ENCODE data around the gene KCTD2.

Gene KCTD2

DNA sequence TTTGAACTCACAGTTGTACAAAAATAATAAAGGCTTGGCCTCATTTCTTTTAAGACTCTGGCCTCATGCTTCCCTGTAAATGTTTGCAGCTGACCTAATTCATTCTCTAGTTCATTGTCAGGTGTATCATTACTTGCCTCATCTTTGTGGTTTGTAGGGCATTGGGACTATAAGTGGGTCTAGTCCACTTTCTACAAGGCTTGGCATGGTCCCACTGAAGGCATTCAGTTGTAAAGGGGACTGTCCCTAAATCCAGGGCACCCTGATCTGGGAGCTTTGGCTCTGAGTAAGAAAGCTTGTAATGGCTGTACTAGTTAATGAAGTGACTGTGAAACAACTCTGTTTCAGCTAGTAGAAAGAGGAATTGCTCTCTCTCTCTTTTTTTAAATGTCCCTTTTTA lies 2.7 kb downstream of the KCTD2 start:
- no peaks in the 10 kb centered on the region for H3K9me3 ChIP-seq (ENCODE audit: insufficient read depth, low read depth, low read length)
- no peaks in the 10 kb centered on the region for H3K9me2 ChIP-seq (replicated peaks; ENCODE audit: low read depth, low read length)
- H3K4me2 ChIP-seq (ENCODE audit: low read depth, low read length, poor library complexity, severe bottlenecking), result peak overlapping the region; percentile 96
- H4K20me1 ChIP-seq (ENCODE audit: insufficient read depth, low read length, poor library complexity, severe bottlenecking), result peaks cover 3% of the 10 kb centered on the region
- H3F3A ChIP-seq (ENCODE audit: low read depth), result no peaks in the 10 kb centered on the region
- peak overlapping the region; percentile 88 for H3K4me3 ChIP-seq (ENCODE audit: low read length, poor library complexity, severe bottlenecking)
- no peaks in the 10 kb centered on the region for H3K27me3 ChIP-seq (ENCODE audit: insufficient read depth, low read length, poor library complexity, severe bottlenecking)
- no peak overlapping the region for H2AFZ ChIP-seq (ENCODE audit: low read length)
- H3K36me3 ChIP-seq (ENCODE audit: insufficient read depth, low read length), result peaks cover 19% of the 10 kb centered on the region; the same call in 1 of the 2 replicates
- peaks cover 23% of the 10 kb centered on the region for H3K4me1 ChIP-seq (ENCODE audit: insufficient read depth, low read length, poor library complexity, severe bottlenecking)
- H3K9ac ChIP-seq (ENCODE audit: low read depth, low read length, poor library complexity, severe bottlenecking), result peak overlapping the region; percentile 87
- no peak for TF ChIP-seq EZH2phosphoT487 (IDR thresholded peaks at IDR 0.05; ENCODE audit: borderline replicate concordance)
- TF ChIP-seq, protein P1, sequence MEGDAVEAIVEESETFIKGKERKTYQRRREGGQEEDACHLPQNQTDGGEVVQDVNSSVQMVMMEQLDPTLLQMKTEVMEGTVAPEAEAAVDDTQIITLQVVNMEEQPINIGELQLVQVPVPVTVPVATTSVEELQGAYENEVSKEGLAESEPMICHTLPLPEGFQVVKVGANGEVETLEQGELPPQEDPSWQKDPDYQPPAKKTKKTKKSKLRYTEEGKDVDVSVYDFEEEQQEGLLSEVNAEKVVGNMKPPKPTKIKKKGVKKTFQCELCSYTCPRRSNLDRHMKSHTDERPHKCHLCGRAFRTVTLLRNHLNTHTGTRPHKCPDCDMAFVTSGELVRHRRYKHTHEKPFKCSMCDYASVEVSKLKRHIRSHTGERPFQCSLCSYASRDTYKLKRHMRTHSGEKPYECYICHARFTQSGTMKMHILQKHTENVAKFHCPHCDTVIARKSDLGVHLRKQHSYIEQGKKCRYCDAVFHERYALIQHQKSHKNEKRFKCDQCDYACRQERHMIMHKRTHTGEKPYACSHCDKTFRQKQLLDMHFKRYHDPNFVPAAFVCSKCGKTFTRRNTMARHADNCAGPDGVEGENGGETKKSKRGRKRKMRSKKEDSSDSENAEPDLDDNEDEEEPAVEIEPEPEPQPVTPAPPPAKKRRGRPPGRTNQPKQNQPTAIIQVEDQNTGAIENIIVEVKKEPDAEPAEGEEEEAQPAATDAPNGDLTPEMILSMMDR (conservative IDR thresholded peaks at IDR 0.05; ENCODE audit: low read length), result no peak
- peaks cover 38% of the 10 kb centered on the region for H3K79me2 ChIP-seq (ENCODE audit: insufficient read depth, low read length)

DNA sequence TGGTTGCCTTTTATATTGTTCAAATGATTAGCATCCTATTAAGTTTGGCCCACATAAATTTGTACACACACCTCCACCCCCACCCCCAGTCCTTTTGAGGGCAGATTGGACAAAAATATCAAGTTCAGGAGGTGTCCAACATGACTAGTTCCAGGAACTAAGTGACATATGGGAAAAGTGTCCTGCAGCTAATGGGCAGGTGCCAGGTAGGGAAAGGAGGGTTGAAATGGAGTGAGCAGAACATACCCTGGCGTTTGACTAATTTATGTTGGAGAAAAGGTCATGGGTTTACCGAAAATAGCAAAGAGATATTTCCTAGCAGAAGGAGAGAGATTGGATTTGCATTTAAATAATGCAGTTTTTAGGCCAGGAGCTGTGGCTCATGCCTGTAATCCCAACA lies 4.9 kb downstream of the KCTD2 start:
- Histone ChIP-seq H3K79me2 (ENCODE audit: insufficient read depth, low read length) (peaks cover 27% of the 10 kb centered on the region), H3K27me3 (ENCODE audit: insufficient read depth, low read length, poor library complexity, severe bottlenecking) (no peaks in the 10 kb centered on the region), H3K9me2 (replicated peaks; ENCODE audit: low read depth, low read length) (no peaks in the 10 kb centered on the region), H3K4me2 (ENCODE audit: low read depth, low read length, poor library complexity, severe bottlenecking) (no peak overlapping the region), H3K36me3 (ENCODE audit: insufficient read depth, low read length) (peaks cover 28% of the 10 kb centered on the region; the same call in 1 of the 2 replicates), H2AFZ (ENCODE audit: low read length) (no peak overlapping the region), H3K9me3 (ENCODE audit: insufficient read depth, low read depth, low read length) (no peaks in the 10 kb centered on the region), H3K4me1 (ENCODE audit: insufficient read depth, low read length, poor library complexity, severe bottlenecking) (peaks cover 23% of the 10 kb centered on the region), H3K9ac (ENCODE audit: low read depth, low read length, poor library complexity, severe bottlenecking) (no peak overlapping the region), H4K20me1 (ENCODE audit: insufficient read depth, low read length, poor library complexity, severe bottlenecking) (peaks cover 3% of the 10 kb centered on the region), H3K4me3 (ENCODE audit: low read length, poor library complexity, severe bottlenecking) (no peak overlapping the region), H3F3A (ENCODE audit: low read depth) (no peaks in the 10 kb centered on the region)
- TF ChIP-seq, protein P1 (conservative IDR thresholded peaks at IDR 0.05; ENCODE audit: low read length), result no peak
- TF ChIP-seq EZH2phosphoT487 (IDR thresholded peaks at IDR 0.05; ENCODE audit: borderline replicate concordance), result no peak

DNA sequence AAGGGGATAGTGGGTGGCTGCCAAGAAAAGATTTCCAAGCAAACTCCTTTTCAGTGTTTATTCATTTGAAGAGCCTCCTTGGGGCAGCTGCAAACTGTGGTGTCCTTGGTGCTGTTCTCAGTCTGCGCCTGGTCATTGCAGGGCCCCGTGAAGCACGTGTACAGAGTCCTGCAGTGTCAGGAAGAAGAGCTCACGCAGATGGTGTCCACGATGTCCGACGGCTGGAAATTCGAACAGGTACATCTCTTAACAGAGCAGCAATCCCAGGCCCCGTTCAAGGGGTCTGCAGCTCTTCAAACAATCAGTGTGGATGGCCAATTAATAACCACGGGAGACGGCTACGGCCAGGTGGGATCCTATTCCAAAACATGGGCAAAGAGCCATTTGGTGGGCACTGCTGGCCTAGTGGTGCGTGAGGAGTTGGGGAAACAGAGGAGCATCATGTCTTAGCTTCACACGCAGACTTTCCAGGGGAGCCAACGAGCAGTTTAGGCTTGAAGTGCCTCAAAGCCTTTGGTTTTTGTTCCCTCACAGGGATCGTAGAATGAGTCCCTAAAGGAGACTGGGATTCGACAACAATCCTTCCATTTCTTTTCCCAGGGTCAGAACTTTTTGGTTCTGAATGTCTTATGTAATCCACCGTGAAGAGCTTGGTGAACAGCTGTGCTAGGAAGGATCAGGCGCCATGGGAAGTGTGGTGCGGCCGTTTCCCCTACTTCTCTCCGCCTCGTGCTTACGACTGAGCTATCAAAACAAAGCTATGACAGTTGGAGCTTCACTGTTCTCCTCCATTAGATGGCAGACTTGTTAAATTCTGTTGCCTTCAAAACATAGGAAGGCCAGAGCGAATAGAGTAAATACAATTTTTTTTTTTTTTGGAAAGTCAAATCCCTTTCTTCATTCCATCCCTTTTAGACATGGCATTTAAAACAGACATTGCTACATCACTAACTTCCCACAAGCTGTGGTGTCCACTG lies 12.6 kb downstream of the KCTD2 start:
- no peaks in the 10 kb centered on the region for H3K79me2 ChIP-seq (ENCODE audit: insufficient read depth, low read length)
- H3K9me3 ChIP-seq (ENCODE audit: insufficient read depth, low read depth, low read length), result no peaks in the 10 kb centered on the region
- H3K9ac ChIP-seq (ENCODE audit: low read depth, low read length, poor library complexity, severe bottlenecking), result no peak overlapping the region
- no peak overlapping the region for H3K4me3 ChIP-seq (ENCODE audit: low read length, poor library complexity, severe bottlenecking)
- H3K9me2 ChIP-seq (replicated peaks; ENCODE audit: low read depth, low read length), result no peaks in the 10 kb centered on the region
- no peaks in the 10 kb centered on the region for H3F3A ChIP-seq (ENCODE audit: low read depth)
- H3K4me1 ChIP-seq (ENCODE audit: insufficient read depth, low read length, poor library complexity, severe bottlenecking), result no peaks in the 10 kb centered on the region
- no peak overlapping the region for H3K4me2 ChIP-seq (ENCODE audit: low read depth, low read length, poor library complexity, severe bottlenecking)
- TF ChIP-seq, protein P1 (conservative IDR thresholded peaks at IDR 0.05; ENCODE audit: low read length), result peak; percentile 30; the same call in 1 of the 2 replicates
- TF ChIP-seq EZH2phosphoT487 (IDR thresholded peaks at IDR 0.05; ENCODE audit: borderline replicate concordance), result no peak
- no peaks in the 10 kb centered on the region for H4K20me1 ChIP-seq (ENCODE audit: insufficient read depth, low read length, poor library complexity, severe bottlenecking)
- no peak overlapping the region for H2AFZ ChIP-seq (ENCODE audit: low read length)
- H3K27me3 ChIP-seq (ENCODE audit: insufficient read depth, low read length, poor library complexity, severe bottlenecking), result no peaks in the 10 kb centered on the region
- H3K36me3 ChIP-seq (ENCODE audit: insufficient read depth, low read length), result peaks cover 61% of the 10 kb centered on the region; the same call in 1 of the 2 replicates

Measured in Loucy (cell line).